Hematopoietic multipotent progenitor cell treated with erythropoietin and hydrocortisone succinate and interleukin-3 and kit ligand, for 8 days (in vitro differentiated cells): ENCODE results near the gene TNXB.
"Not testable (repeated sequence)": the region's sequence is repeated elsewhere in the genome, so short reads cannot be mapped to it uniquely, and the experiment has no call there.

Experiments used
- DNase-seq: peaks from one replicate; pipeline ENCODE4 v3.0.0-alpha.2; 2015

TNXB gene

GRCh38 chr6:31996385-31996784, 112.8 kb downstream of the TNXB start:
- not testable (repeated sequence) for DNase-seq

GRCh38 chr6:31994421-31994820, 114.7 kb downstream of the TNXB start:
- not testable (repeated sequence) for DNase-seq
